ENCODE measurements around the gene RPS25. TPM values are rescaled to one million over a fixed set of nuclear protein-coding genes. Genes with fewer than 3 reads are reported as not detected.
"Not testable (repeated sequence)": the region's sequence is repeated elsewhere in the genome, so short reads cannot be mapped to it uniquely, and the experiment has no call there.

The RPS25 gene
- total RNA-seq, 1 donor from 2014 or later, result 307 TPM

DNA sequence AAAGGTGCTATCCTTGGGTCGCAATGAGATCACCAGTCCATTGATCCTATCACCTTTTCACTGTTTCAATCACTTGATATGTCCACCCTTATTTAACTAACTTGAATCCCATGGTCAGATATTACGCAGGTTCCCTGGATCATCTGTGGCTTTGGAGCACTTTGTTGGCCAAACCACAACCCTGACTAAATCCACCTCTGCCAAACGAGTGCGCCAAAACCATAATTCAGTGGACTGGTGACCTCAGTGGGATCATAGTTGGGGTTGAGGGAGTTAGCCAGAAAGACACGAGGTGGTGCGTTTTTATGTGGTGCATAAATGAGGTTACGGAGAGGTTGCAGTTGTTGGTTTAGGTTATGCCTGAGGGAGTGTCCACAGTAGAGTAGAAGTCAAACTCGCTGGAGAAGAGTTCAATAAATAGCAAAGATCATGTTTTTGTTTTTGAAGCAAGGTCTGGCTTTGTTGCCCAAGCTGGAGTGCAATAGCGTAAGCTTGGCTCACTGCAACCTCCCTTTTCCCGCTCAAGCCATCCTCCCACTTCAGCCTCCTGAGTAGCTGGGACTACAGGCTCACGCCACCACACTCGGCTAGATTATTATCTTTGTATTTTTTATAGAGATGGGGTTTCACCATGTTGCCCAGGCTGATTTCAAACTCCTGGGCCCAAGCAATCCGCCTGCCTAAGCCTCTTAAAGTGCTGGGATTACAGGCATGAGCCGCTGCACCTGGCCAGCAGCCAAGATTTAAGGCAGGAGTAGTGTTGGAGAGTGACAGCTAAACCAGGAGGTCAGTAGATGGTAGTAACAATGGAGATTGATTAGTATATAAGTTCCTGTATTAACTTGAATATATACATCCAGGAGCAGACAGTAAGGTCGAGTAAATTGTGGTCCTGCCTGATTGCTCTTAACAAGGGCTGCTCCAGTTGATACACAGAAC lies 42.1 kb downstream of the RPS25 start:
- DNase-seq (ENCODE audit: low spot score) (no peak), ATAC-seq (peak; percentile 86)

- ATAC-seq, result no peak
Measured at GRCh38 chr11:118973985-118974384, 44.2 kb downstream of the RPS25 start.

GRCh38 chr11:118971646-118972045 lies 46.5 kb downstream of the RPS25 start, which contains the start of gene FOXR1:
Gene FOXR1 (plus strand): TSS chr11:118971761. CDS start chr11:118971932, 171 bp downstream.
- DNase-seq (ENCODE audit: low spot score), result no peak

More at GRCh38 chr11:118973985-118974384, 44.2 kb downstream of the RPS25 start:
- DNase-seq (ENCODE audit: low spot score), result no peak

DNA sequence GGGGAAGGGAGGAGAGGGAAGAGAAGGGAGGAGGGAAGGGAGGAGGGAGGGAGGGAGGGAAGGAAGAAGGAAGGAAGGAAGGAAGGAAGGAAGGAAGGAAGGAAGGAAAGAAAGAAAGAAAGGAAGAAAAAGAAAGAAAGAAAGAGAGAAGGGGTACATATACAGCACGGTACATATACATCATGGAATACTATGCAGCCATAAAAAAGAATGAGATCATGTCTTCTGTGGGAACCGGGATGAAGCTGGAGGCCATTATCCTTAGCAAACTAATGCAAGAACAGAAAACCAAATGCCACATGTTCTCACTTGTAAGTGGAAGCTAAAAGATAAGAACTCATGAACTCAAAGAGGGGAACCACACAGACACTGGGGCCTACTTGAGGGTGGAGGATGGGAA lies 48.6 kb downstream of the RPS25 start:
- ATAC-seq; DNase-seq (ENCODE audit: low spot score): not testable (repeated sequence)

More at GRCh38 chr11:118971646-118972045, 46.5 kb downstream of the RPS25 start, which contains the start of gene FOXR1:
- no peak for ATAC-seq

Other genes with a start within 250 kb of the RPS25 start
- 40.1 TPM for gene DDX6, start 227.2 kb downstream of the RPS25 start, total RNA-seq
- gene CXCR5, start 134.5 kb downstream of the RPS25 start, total RNA-seq, result 0.08 TPM
- gene BCL9L, start 92.4 kb downstream of the RPS25 start, total RNA-seq, result 24.7 TPM
- gene UPK2, start 62.0 kb downstream of the RPS25 start, total RNA-seq, result not detected
- not detected for gene FOXR1, start 46.6 kb downstream of the RPS25 start, total RNA-seq
- gene CENATAC, start 20.2 kb downstream of the RPS25 start, total RNA-seq, result 14.7 TPM
- gene TRAPPC4, start 423 bp upstream of the RPS25 start, total RNA-seq, result 18.0 TPM
- gene SLC37A4, start 12.5 kb upstream of the RPS25 start, total RNA-seq, result 155 TPM
- 205 TPM for gene HYOU1, start 38.9 kb upstream of the RPS25 start, total RNA-seq
- gene VPS11, start 49.5 kb upstream of the RPS25 start, total RNA-seq, result 8.7 TPM
- 15.1 TPM for gene HMBS, start 66.5 kb upstream of the RPS25 start, total RNA-seq
- gene DPAGT1, start 83.5 kb upstream of the RPS25 start, total RNA-seq, result 34.3 TPM
- gene C2CD2L, start 89.0 kb upstream of the RPS25 start, total RNA-seq, result 9.2 TPM
- 8.9 TPM for gene HINFP, start 103.2 kb upstream of the RPS25 start, total RNA-seq
- 0.48 TPM for gene ABCG4, start 130.7 kb upstream of the RPS25 start, total RNA-seq
- gene NLRX1, start 150.4 kb upstream of the RPS25 start, total RNA-seq, result 13.1 TPM
- 0.25 TPM for gene NHERF4, start 167.1 kb upstream of the RPS25 start, total RNA-seq
- gene CBL, start 188.0 kb upstream of the RPS25 start, total RNA-seq, result 3.2 TPM

Measured in left lobe of liver (tissue), 2 donors.